Right forelimb (tissue), 1 donor: ENCODE data around the gene NNT.
"Not testable (repeated sequence)": the region's sequence is repeated elsewhere in the genome, so short reads cannot be mapped to it uniquely, and the experiment has no call there.

ENCODE experiments used
- DNase-seq: peaks from one replicate; pipeline ENCODE4 v3.0.0-alpha.2; 2018

Gene NNT

GRCh38 chr5:43583724-43584123 lies 19.3 kb upstream of the NNT start:
- DNase-seq: no peak

DNA sequence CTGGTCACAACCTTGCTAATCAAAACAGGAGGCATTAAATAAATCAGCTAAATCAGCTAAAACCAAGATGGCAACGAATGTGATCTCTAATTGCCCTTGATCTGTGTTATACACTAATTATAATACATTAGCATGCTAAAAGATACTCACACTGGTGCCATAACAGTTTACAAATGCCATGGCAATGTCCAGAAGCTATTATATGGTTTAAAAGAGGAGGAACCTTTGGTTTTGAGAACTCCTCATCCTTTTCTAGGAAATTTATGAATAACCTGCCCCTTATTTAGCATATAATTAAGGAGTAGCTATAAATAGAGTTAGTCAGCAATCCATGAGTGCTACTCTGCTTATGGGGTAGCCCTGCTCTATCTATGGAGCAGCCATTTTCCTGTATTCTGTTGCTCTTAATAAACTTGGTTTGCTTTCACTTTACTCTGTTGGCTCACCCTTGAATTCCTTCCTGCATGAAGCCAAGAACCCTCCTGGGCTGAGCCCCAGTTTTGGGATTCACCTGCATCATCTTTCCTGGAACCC lies 18.7 kb upstream of the NNT start:
- DNase-seq: no peak

GRCh38 chr5:43588842-43589241 lies 14.1 kb upstream of the NNT start:
- no peak for DNase-seq

- no peak for DNase-seq
These were observed 13.7 kb upstream of the NNT start for GRCh38 chr5:43589310-43589709.

DNA sequence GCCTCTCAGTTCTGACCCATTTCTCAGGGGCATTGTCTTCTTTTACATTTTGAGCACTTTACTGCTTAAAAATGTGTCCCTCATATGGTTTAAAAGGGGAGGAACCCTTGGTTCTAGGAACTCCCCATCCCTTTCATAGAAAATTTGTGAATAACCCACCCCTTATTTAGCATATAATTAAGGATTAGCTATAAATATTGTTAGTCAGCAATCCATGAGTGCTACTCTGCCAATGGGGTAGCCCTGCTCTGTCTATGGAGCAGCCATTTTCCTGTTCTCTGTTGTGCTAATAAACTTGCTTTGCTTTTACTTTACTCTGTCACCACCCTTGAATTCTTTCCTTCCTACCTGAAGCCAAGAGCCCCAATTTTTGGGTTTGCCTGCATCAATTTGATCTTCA lies 12.3 kb upstream of the NNT start:
- no peak for DNase-seq

GRCh38 chr5:43592363-43592762 lies 10.6 kb upstream of the NNT start:
- no peak for DNase-seq

DNA sequence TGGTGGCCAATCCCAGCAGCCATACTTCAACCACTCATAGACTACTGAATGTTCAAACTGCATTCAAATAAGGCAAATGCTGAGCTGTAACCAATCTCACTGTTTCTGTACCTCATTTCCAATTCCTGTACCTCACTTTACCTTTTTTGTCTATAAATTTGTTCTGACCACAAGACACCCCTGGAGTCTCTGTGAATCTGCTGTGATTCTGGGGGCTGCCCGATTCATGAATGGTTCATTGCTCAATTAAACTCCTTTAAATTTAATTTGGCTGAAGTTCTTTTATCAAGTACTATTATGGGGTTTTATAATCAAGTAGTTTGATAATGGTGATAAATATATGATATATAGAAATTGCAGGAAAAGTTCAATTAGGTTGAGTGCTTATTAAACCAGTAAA lies 4.1 kb upstream of the NNT start:
- DNase-seq: not testable (repeated sequence)

- no peak for DNase-seq
These were observed 1.3 kb upstream of the NNT start for GRCh38 chr5:43601454-43602260.

DNA sequence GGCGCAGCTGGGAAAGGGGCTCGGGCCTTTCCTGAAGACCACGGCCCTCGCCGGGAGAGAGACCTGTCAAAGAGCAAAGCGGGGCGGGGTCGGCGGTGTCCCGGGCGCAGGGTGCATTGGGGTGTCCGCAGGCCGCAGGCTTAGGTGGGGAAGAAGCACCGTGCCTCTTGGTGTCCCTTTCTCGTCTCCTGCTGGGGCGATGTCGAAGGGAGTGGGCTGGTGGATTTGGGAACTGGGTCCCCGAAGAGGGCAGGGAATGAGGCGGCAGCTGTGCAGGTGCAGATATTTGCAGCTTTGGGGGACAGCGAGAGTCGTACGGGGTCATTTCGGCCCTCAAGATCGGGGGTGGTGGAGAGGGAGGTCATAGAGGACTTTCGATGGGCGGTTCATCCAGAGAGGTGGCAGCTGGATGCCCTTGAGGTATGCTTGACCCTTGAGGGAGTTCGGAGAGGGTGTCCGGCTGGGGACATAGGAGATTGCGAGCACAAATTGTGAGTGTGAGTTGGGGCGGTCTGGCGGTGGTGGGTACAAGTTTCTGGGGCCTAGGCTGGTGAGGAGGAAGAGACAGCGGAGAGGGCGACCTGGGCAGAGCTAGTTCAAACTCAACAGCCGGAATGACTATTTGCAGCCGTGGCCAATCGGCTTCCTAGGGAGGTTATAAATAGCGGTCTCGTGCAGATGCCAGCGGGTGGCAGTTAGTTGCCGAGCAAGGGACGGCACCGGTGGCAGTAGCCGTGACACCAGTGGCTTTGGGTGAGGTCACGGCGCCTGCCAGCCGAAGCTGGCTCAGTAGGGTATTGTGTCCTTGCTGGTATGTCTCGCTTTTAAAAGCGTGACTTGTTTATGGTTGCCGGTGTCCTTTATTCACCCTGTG lies 601 bp downstream of the NNT start:
- DNase-seq: peak; percentile 53

- no peak for DNase-seq
These were observed 1.7 kb downstream of the NNT start for GRCh38 chr5:43604699-43605098.

DNA sequence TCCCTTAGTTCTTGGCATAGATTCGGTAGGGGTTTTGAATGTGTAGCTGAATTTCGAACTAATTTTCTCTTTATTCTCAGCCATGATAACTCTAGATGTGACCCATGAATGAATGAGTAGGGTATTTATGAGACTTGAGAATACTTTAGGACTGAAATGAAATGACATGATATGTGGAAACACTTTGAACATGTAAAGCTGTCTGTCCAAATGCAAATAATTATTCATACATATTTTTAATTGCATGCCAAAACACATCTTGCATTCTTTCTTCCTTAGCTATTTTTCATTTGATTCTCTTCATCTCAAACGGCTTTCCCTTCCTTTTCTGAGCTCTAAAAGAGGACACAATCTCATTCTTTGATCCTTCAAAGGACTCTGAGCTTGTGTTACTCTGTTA lies 3.4 kb downstream of the NNT start:
- DNase-seq: no peak

GRCh38 chr5:43608406-43608805 lies 5.4 kb downstream of the NNT start:
- no peak for DNase-seq

- DNase-seq: no peak
These were observed 6.8 kb downstream of the NNT start for GRCh38 chr5:43609752-43610151.

DNA sequence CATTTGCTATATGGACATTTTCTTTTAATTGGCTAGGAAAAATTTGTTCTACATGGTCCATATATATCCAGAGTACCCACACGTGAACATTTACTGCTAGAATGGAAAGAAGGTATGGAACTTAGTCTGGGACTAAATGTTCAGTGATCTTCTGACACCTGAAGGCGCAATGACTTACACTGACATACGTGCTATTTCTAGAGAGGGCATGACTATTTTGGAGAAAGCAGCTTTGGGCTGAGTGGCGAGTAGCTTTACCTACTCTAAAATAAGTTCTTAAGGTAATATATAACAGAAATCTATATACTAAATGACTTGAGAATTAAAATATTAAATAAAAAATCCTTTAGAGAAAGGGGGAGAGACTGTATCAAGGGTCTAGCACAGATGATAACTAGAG lies 10.4 kb downstream of the NNT start:
- DNase-seq: no peak

DNA sequence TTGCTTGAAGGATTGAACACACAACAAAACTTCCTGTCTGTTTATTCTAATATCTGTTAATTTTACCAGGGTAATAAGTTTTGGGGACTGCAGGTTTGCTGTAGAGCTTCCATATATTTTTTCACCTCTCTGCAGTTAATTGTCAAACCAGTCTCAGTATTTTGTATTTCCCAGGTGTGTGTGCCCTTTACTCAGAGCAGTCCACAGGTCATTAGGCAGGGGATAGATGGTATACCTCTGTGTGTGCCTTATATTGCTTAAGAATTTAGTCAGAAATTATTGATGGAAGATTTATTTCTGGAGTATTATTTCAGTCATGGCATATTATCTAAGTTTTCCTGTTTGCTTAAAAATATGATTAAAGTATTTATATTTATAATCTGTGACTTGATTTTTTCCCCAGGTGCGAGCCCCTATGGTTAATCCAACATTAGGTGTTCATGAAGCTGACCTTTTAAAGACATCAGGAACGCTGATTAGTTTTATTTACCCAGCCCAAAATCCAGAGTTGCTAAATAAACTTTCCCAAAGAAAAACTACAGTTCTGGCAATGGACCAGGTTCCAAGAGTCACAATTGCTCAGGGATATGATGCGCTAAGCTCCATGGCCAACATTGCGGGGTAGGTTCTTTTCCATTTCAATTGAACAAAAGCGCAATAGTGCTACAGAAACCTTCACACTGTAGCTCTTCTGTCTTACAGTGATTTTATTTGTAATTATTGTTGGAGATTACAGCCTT lies 12.6 kb downstream of the NNT start:
- no peak for DNase-seq

GRCh38 chr5:43616535-43616934 lies 13.6 kb downstream of the NNT start:
- no peak for DNase-seq

DNA sequence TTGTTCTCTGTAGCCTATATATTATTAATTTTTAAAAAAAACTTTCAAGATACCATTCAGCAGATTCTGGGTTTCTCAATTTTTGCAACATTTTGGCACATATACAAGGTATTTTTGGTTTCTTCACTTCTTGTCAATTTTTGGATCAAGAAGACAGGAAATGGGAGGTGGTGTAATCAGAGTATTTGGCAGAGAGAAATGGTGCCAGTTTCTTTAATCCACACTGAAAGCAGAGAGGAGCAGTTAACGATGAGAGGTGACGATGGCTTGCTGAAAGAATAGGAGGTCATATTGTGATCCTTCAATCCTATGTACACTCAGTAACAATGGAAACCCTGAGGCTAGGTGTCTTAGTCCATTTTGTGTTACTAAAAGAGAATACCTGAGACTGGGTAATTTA lies 16.4 kb downstream of the NNT start:
- no peak for DNase-seq

GRCh38 chr5:43619911-43620310 lies 16.9 kb downstream of the NNT start:
- no peak for DNase-seq

DNA sequence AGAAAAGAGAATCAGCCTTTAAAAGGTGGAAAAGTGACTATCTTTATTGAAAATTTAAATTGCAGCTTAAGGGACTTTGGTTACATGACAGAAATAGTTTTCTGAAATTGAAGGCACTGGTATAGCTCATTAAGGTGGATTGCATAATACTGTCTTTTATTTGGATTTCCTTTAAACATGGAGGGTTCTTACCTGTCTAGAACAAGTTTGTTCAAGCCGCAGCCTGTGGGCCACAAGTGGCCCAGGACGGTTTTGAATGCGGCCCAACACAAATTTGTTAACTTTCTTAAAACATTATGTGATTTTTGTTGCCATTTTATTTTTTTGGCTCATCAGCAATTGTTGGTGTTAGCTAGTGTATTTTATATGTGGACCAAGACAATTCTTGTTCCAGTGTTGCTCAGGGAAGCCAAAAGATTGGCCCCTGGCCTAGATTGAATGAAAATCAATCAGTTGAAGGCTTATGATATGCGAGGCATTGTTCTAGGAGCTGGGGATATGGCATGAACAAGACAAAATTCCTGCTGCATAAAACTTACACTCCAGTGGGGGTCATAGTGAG lies 18.0 kb downstream of the NNT start:
- no peak for DNase-seq

DNA sequence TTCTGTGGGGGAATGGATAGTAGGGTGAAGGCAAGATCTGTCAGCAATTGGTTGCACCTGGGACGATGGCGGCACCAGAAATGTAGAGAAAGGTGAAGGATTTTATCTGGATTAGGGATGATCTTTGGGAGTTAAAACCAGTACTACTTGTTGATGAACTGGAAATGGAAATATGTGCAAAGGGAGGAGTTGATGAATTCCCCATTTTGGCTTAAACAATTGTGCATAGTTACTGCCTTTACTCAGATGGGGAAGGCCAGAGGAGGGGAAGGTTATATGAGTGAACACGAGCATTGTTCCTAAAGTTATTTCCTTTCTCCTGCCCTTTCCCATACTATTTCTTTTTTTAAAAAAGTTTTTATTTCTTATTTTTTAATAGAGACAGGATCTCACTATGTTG lies 19.1 kb downstream of the NNT start:
- no peak for DNase-seq

DNA sequence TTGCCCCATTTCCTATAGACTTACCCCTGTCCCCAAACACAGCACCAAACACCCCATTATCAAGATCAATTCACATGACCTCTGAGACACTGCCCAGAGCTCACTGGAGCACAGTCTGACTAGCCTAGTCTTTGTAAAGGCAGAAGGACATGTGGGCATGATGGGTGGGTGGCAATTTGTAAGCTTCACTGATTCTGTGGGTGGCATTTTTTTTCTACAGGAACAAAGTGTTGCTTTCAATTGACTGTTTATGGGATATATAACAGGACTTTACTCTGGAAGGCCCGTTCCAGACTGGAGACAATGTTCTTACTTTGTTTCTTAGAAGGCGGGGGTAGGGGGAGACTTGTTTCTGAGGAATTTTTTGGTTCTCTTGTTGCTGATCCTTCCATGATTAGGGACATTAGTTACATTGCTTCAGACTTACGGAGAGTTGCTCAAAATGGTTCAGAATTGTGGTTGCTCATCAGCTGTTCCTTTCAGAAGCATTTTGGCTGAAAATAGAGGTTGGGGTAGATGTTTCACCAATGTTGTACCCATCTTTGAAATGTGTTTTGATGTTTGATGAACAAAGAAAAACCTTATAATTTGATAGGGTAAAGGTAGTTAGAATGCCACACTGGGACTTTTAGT lies 20.2 kb downstream of the NNT start:
- no peak for DNase-seq

GRCh38 chr5:43627028-43627427 lies 24.0 kb downstream of the NNT start:
- DNase-seq: no peak
